ENCODE data around the gene CCM2L. TPM values are rescaled to one million over a fixed set of nuclear protein-coding genes. Genes with fewer than 3 reads are reported as not detected.

The CCM2L gene
- total and polyA plus RNA-seq, 2 of the 8 experiments (the other 6 are each of a cell fraction or from before 2014, with no cell fraction given) = 5.5 to 15.8 TPM

DNA sequence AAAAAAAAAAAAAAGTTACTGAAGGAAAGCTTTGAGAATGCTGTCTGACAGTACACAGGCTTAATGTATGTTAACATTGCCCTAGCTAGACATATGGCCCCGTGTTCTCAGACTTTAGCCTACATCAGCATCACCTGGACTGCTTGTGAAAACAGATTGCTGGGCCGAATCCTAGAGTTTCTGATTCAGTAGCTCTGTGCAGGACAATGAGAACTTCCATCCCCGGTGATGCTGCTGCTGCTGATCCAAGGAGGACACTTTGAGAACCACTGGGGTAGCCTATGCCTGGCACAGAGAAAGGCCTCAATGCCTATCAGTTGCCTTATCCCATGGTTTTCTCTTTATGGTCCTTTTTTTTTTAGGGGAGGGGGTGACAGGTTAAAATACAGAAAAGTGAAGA, 43.4 kb downstream of the CCM2L start:
- H3K4me3 ChIP-seq (ENCODE audit: extremely low read depth in 1 of 4, insufficient read depth in 2 of 4, low read depth in 3 of 4, low read length in 4 of 4) = no peak overlapping the region
- no peak overlapping the region for H3K18ac ChIP-seq (ENCODE audit: extremely low read depth, low read length)
- H3K9me3 ChIP-seq (ENCODE audit: insufficient read depth in 2 of 2, low read depth in 1 of 2, low read length in 1 of 2) = no peaks in the 10 kb centered on the region
- peaks cover 3 to 45% (median 33%) of the 10 kb centered on the region in 4 experiments for H3K27me3 ChIP-seq (replicated peaks in 1 of 4; ENCODE audit: control insufficient read depth in 3 of 4, extremely low read depth in 1 of 4, insufficient read depth in 3 of 4, low read length in 3 of 4)
- FAIRE-seq (no peak), DNase-seq (ENCODE audit: low read depth in 1 of 2, low spot score in 2 of 2) (no peak)
- no peak overlapping the region for H4K5ac ChIP-seq (ENCODE audit: insufficient read length, low read depth, low read length)
- H4K20me1 ChIP-seq (replicated peaks in 1 of 2; ENCODE audit: control insufficient read depth in 1 of 2, insufficient read depth in 2 of 2, low read length in 2 of 2) = no peaks in the 10 kb centered on the region
- ChIA-PET CTCF (ENCODE audit: partially characterized antibody) (interaction anchor here (0.7 to 2.2 kb wide), 5 partner anchors 14 to 236 kb away, joined by 3 to 5 read pairs (median 4); no protein-coding TSS in a partner anchor), POLR2A (ENCODE audit: partially characterized antibody) (no interaction called here)
- H3K14ac ChIP-seq (ENCODE audit: insufficient read length) = no peak overlapping the region
- no peaks in the 10 kb centered on the region for H3K79me2 ChIP-seq (ENCODE audit: control insufficient read depth in 1 of 2, insufficient read depth in 2 of 2, low read length in 2 of 2)
- no peak overlapping the region for H2BK20ac ChIP-seq (ENCODE audit: low read length)
- no peak overlapping the region for H4K8ac ChIP-seq (ENCODE audit: extremely low read depth, insufficient read depth, low read length)
- WGBS, 2 experiments (ENCODE audit: extremely low coverage in 1 of 2, insufficient coverage in 1 of 2, insufficient read length in 1 of 2, insufficient replicate concordance in 2 of 2, low coverage in 1 of 2, low lambda C conversion rate in 2 of 2, missing lambda C conversion rate in 1 of 2) = 91% methylated on average over 3 of the region's 3 CpGs; no CpG with 5 or more reads in 1 of the 2 experiments
- H2BK5ac ChIP-seq (ENCODE audit: low read depth, low read length) = no peak overlapping the region
- H3K23ac ChIP-seq (ENCODE audit: insufficient read length) = no peak overlapping the region
- no peak overlapping the region for H3K56ac ChIP-seq (replicated peaks; ENCODE audit: insufficient read length, low read depth, low read length)
- H3K36me3 ChIP-seq (ENCODE audit: control insufficient read depth in 2 of 4, insufficient read depth in 4 of 4, low read length in 3 of 4) = no peaks in the 10 kb centered on the region
- no peak overlapping the region for H3K4ac ChIP-seq (replicated peaks; ENCODE audit: insufficient read length, low read depth, low read length)
- H3K27ac ChIP-seq (ENCODE audit: low read depth, low read length) = no peak overlapping the region
- H2BK12ac ChIP-seq (ENCODE audit: low read depth, low read length) = no peak overlapping the region
- H3K23me2 ChIP-seq (ENCODE audit: low read depth, low read length) = peaks cover 8% of the 10 kb centered on the region; the same call in 1 of the 2 replicates
- H3K4me2 ChIP-seq (ENCODE audit: insufficient read depth in 1 of 2, low read depth in 2 of 2, low read length in 2 of 2) = no peak overlapping the region; a peak in 1 of 4 replicates
- no peak overlapping the region for H3K9ac ChIP-seq (replicated peaks in 1 of 4; ENCODE audit: extremely low read depth in 1 of 4, low read depth in 3 of 4, low read length in 3 of 4)
- no peaks in the 10 kb centered on the region for H3K79me1 ChIP-seq (ENCODE audit: low read depth, low read length)
- H4K91ac ChIP-seq (replicated peaks; ENCODE audit: insufficient read length, low read length) = no peak overlapping the region
- no peak overlapping the region for H2AK5ac ChIP-seq (ENCODE audit: low read depth, low read length)
- no peak overlapping the region for H2BK15ac ChIP-seq (ENCODE audit: low read length)
- H2AFZ ChIP-seq (ENCODE audit: low read length) = no peak overlapping the region
- H3K4me1 ChIP-seq (replicated peaks in 1 of 4; ENCODE audit: control insufficient read depth in 3 of 4, insufficient read depth in 4 of 4, low read length in 3 of 4) = peaks cover 2 to 10% (median 6%) of the 10 kb centered on the region in 4 experiments; a peak in 5 of 7 replicates
- H2BK120ac ChIP-seq (replicated peaks; ENCODE audit: low read depth, low read length) = no peak overlapping the region
- TF ChIP-seq FOSL1 (IDR thresholded peaks at IDR 0.05; ENCODE audit: insufficient read depth, low read depth, low read length) (no peak), TEAD4 (IDR thresholded peaks at IDR 0.05; ENCODE audit: low read depth, low read length) (no peak), KDM5A (IDR thresholded peaks at IDR 0.05; ENCODE audit: low read length) (no peak), CTBP2 (IDR thresholded peaks at IDR 0.05; ENCODE audit: borderline replicate concordance, insufficient read depth, insufficient read length, low read length) (no peak), SRF (IDR thresholded peaks at IDR 0.05; ENCODE audit: low read depth, low read length) (no peak), SP4 (IDR thresholded peaks at IDR 0.05; ENCODE audit: low read length) (no peak), KDM4A (IDR thresholded peaks at IDR 0.05; ENCODE audit: low read depth, low read length, severe bottlenecking) (no peak), POU5F1 (IDR thresholded peaks at IDR 0.05; ENCODE audit: low read depth, low read length) (no peak), SIX5 (IDR thresholded peaks at IDR 0.05; ENCODE audit: low read depth, low read length) (no peak), HDAC6 (IDR thresholded peaks at IDR 0.05; ENCODE audit: low read depth, low read length) (no peak), CBX8 (IDR thresholded peaks at IDR 0.05; ENCODE audit: borderline replicate concordance, low read depth, low read length) (no peak)
- TF ChIP-seq, protein P1, sequence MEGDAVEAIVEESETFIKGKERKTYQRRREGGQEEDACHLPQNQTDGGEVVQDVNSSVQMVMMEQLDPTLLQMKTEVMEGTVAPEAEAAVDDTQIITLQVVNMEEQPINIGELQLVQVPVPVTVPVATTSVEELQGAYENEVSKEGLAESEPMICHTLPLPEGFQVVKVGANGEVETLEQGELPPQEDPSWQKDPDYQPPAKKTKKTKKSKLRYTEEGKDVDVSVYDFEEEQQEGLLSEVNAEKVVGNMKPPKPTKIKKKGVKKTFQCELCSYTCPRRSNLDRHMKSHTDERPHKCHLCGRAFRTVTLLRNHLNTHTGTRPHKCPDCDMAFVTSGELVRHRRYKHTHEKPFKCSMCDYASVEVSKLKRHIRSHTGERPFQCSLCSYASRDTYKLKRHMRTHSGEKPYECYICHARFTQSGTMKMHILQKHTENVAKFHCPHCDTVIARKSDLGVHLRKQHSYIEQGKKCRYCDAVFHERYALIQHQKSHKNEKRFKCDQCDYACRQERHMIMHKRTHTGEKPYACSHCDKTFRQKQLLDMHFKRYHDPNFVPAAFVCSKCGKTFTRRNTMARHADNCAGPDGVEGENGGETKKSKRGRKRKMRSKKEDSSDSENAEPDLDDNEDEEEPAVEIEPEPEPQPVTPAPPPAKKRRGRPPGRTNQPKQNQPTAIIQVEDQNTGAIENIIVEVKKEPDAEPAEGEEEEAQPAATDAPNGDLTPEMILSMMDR (IDR thresholded peaks at IDR 0.05; ENCODE audit: control extremely low read depth in 1 of 3, insufficient read depth in 1 of 3, low read depth in 1 of 3, low read length in 3 of 3) = no peak
